Fibroblast of pulmonary artery (primary cell): ENCODE measurements around the gene CYP26A1.

Experiments used
- DNase-seq: peaks from one replicate; pipeline ENCODE4 v3.0.0-alpha.2; 2010; ENCODE audit warnings: low read depth
- H3K4me3 ChIP-seq: replicated peaks from 2 replicates; pipeline ENCODE4 v1.5.1; 2011; ENCODE audit warnings: low read depth, mild to moderate bottlenecking, control low read depth, low read length, moderate library complexity
- TF ChIP-seq, protein P1 (sequence below): IDR thresholded peaks from 2 replicates; pipeline ENCODE4 v1.5.1; 2011; ENCODE audit warnings: mild to moderate bottlenecking, control low read depth, low read length, inconsistent platforms; ENCODE audit errors: missing control alignments

Gene CYP26A1

DNA sequence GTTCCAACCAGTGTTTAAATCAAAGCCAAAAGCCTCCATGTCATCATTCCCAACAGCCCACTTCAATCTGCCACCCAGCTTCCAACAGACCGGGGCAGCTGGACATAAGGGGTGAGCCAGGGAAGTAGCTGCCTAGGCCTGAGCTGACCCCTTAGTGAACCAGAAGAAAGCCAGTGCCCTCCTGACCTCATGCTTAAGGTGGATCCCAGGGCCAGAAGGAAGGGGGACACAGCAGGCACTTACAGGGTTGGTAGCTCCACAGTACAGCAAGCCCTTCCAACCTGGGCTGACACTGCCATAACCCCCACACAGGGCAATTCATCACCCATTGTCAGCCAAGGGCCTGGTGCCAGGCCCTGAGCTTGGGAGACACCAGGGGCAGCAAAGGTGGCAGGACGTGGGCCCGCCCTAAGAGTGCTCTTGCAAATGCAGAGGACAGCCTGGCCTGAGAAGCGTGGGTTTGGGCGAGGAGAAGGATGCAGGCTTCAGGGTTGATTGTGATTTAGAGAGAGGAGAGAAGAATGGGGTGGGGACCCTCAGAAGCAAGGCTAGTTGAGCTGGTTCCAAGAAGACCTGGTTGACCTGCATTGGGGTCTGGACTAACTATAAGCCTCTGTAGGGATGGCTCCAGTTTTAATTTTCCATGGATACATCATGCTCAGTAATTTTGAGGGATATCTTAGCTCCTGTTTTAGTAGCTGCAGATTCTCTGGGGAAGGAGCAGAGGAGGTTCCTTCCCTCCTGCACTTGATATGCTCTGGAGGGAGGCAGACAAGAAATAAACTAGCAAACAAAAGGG lies 3.1 kb upstream of the CYP26A1 start:
- TF ChIP-seq, protein P1, sequence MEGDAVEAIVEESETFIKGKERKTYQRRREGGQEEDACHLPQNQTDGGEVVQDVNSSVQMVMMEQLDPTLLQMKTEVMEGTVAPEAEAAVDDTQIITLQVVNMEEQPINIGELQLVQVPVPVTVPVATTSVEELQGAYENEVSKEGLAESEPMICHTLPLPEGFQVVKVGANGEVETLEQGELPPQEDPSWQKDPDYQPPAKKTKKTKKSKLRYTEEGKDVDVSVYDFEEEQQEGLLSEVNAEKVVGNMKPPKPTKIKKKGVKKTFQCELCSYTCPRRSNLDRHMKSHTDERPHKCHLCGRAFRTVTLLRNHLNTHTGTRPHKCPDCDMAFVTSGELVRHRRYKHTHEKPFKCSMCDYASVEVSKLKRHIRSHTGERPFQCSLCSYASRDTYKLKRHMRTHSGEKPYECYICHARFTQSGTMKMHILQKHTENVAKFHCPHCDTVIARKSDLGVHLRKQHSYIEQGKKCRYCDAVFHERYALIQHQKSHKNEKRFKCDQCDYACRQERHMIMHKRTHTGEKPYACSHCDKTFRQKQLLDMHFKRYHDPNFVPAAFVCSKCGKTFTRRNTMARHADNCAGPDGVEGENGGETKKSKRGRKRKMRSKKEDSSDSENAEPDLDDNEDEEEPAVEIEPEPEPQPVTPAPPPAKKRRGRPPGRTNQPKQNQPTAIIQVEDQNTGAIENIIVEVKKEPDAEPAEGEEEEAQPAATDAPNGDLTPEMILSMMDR: no peak
- no peak overlapping the region for H3K4me3 ChIP-seq
- DNase-seq: no peak

DNA sequence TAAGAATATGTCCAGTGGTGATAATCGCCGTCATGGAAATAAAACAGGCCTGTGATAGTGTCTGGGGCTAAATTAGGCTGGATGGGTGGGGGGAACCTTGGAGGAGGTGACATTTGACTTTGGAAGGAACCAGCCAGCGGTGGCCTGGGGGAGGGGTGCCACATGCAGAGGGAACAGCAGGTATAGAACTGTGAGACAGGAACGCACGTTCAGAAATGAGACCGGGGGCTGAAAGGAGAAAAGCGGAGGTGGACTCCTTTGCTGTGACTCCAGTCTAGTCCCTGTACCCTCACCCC lies 2.6 kb upstream of the CYP26A1 start:
- TF ChIP-seq, protein P1: no peak
- DNase-seq: no peak
- no peak overlapping the region for H3K4me3 ChIP-seq

DNA sequence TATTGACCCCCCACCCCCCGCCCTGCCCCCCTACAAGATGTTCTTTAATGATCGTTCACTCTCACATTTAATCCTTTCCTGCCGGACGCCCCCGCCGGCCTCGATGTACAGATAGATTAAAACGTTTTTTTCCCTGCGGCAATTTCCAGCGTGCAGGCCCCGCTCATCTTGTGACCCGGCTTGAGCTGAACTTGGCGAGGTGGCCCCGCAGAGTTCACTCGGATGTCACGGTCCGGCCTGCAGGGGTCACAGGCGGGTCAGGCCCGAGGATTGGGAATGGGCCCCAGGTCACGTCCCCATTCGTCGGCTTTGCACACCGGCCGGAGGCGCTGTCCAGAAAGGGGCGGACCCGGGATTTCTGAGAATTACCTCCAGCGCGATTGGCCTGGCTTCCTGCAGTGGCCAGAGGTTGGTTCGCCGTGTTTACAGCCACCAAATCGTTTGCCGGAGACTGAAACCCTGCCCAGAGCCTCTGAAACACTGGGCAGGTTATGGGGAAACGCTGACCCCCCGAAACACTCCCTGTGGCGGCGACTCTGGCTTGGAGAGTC lies 1.9 kb upstream of the CYP26A1 start:
- TF ChIP-seq, protein P1: no peak
- H3K4me3 ChIP-seq: peak overlapping the region; percentile 41
- DNase-seq: no peak

DNA sequence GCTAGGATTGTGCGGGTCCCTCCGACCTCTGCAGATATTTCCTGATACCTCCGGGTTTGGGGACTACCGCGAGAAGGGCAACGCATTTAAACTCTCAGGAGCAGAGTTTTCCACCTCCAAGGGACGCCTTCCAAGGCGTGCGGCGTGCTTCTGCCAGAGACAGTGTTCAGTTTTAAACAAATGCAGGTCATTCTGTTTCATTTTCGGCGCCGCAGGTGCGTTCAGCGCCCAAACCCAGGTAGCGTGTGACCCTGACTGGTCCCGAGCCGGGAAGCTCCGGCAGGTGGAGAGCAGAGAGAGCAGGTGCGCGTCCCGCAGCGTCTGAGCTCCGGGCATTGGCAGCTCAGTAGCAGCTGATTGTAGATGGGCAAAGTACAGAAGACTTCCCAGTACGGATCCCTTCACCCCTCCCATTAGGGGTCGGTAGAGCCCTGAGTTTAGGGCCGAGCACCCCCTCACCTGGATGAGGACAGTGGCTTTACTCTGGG lies 1.4 kb upstream of the CYP26A1 start:
- H3K4me3 ChIP-seq: peak overlapping the region; percentile 41
- no peak for DNase-seq
- TF ChIP-seq, protein P1: no peak

DNA sequence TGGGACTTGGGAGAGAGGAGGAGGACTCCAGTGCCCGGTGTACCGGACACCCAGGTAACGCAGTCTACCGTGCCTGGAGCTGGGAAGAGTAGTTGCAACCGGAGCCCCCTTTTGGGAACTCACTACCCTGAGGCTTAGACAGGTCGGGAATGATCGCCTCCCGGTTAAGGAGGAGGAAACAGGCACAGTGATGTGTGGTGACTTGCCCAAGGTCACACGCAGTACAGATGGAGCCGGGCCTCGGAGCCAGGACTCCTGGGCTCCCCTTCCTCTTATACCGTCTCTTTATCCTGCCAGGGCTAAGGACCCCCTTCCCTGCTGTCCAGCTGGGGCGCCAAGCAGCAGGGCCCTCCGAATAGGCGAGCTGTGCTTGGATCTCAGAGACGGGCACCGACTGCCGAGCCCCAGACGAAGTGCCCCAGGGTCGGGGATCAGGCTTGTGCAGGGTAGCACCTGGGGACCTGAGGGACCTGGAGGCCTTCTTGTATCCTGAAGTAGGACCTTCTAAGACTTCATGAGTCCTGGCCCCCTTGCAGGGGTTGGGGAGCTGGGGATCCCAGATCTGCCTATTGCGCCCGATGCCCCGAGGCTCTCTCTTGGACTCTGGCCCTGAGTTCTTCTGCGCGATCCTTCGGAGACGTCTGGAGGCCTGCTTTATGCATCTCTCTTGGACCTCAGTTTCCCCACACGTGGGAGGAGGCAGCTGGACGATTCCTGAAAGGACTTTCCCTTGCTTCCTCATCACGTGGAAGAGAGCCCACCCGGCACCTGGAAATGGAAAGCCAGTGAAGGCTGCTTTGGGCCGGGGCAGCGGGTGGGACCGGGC lies 767 bp upstream of the CYP26A1 start:
- H3K4me3 ChIP-seq: no peak overlapping the region
- no peak for DNase-seq
- TF ChIP-seq, protein P1: no peak

DNA sequence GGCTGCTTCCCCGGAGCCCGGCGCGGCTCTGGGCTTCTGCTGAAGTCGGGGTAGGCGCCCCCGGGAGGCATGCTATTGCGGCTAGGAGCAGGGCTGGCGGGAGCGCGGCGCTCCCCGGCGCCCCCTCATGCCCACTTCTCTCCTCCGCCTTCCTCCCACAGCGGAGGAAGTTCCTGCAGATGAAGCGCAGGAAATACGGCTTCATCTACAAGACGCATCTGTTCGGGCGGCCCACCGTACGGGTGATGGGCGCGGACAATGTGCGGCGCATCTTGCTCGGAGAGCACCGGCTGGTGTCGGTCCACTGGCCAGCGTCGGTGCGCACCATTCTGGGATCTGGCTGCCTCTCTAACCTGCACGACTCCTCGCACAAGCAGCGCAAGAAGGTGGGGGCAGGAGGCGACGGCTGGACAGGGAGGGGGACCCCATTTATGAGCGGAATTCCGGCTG lies 479 bp downstream of the CYP26A1 start:
- no peak for DNase-seq
- H3K4me3 ChIP-seq: no peak overlapping the region
- TF ChIP-seq, protein P1: no peak
